ENCODE data around the gene CDH23.

CDH23 gene

GRCh38 chr10:71772832-71773220, 376.1 kb downstream of the CDH23 start:
- ATAC-seq (ENCODE audit: low read depth): peak; percentile 1; the same call in 2 of the 3 replicates
- peaks cover 38% of the 10 kb centered on the region for H3K4me1 ChIP-seq (ENCODE audit: insufficient read depth, poor library complexity, severe bottlenecking)
- no peaks in the 10 kb centered on the region for H3K9me3 ChIP-seq (ENCODE audit: severe bottlenecking)
- DNase-seq (ENCODE audit: low spot score): no peak
- H3K4me3 ChIP-seq (ENCODE audit: severe bottlenecking): peak overlapping the region; percentile 36
- peak overlapping the region; percentile 27 for H3K27ac ChIP-seq (ENCODE audit: poor library complexity, severe bottlenecking)
- no peaks in the 10 kb centered on the region for H3K36me3 ChIP-seq (ENCODE audit: low read depth)
- H3K27me3 ChIP-seq (ENCODE audit: insufficient read depth, poor library complexity, severe bottlenecking): no peaks in the 10 kb centered on the region
- TF ChIP-seq CTCF (IDR thresholded peaks at IDR 0.05; ENCODE audit: poor library complexity, severe bottlenecking): no peak

GRCh38 chr10:71773221-71773971, 376.7 kb downstream of the CDH23 start, which contains the start of gene VSIR:
Gene VSIR, minus strand, starts transcription at chr10:71773520. Its CDS starts 81 bp downstream, at chr10:71773439.
- H3K27me3 ChIP-seq (ENCODE audit: insufficient read depth, poor library complexity, severe bottlenecking): no peaks in the 10 kb centered on the region
- H3K4me1 ChIP-seq (ENCODE audit: insufficient read depth, poor library complexity, severe bottlenecking): peaks cover 32% of the 10 kb centered on the region
- no peaks in the 10 kb centered on the region for H3K9me3 ChIP-seq (ENCODE audit: severe bottlenecking)
- H3K27ac ChIP-seq (ENCODE audit: poor library complexity, severe bottlenecking): peak within 1 kb of the TSS; percentile 27
- no peaks in the 10 kb centered on the region for H3K36me3 ChIP-seq (ENCODE audit: low read depth)
- peak; percentile 87 for TF ChIP-seq CTCF (IDR thresholded peaks at IDR 0.05; ENCODE audit: poor library complexity, severe bottlenecking)
- peak within 1 kb of the TSS; percentile 36 for H3K4me3 ChIP-seq (ENCODE audit: severe bottlenecking)
- peak; percentile 62 for ATAC-seq (ENCODE audit: low read depth)
- DNase-seq (ENCODE audit: low spot score): no peak

GRCh38 chr10:71774916-71775702, 378.4 kb downstream of the CDH23 start:
- no peak overlapping the region for H3K4me3 ChIP-seq (ENCODE audit: severe bottlenecking)

GRCh38 chr10:71776481-71776925, 379.8 kb downstream of the CDH23 start:
- peaks cover 19% of the 10 kb centered on the region for H3K4me1 ChIP-seq (ENCODE audit: insufficient read depth, poor library complexity, severe bottlenecking)
- H3K27ac ChIP-seq (ENCODE audit: poor library complexity, severe bottlenecking): no peak overlapping the region
- no peaks in the 10 kb centered on the region for H3K27me3 ChIP-seq (ENCODE audit: insufficient read depth, poor library complexity, severe bottlenecking)
- TF ChIP-seq CTCF (IDR thresholded peaks at IDR 0.05; ENCODE audit: poor library complexity, severe bottlenecking): no peak
- no peak for ATAC-seq (ENCODE audit: low read depth)
- no peaks in the 10 kb centered on the region for H3K9me3 ChIP-seq (ENCODE audit: severe bottlenecking)
- no peak overlapping the region for H3K4me3 ChIP-seq (ENCODE audit: severe bottlenecking)
- H3K36me3 ChIP-seq (ENCODE audit: low read depth): no peaks in the 10 kb centered on the region
- no peak for DNase-seq (ENCODE audit: low spot score)

More at GRCh38 chr10:71774916-71775702, 378.4 kb downstream of the CDH23 start:
- Histone ChIP-seq H3K4me1 (ENCODE audit: insufficient read depth, poor library complexity, severe bottlenecking) (peaks cover 19% of the 10 kb centered on the region), H3K9me3 (ENCODE audit: severe bottlenecking) (no peaks in the 10 kb centered on the region), H3K27me3 (ENCODE audit: insufficient read depth, poor library complexity, severe bottlenecking) (no peaks in the 10 kb centered on the region), H3K36me3 (ENCODE audit: low read depth) (no peaks in the 10 kb centered on the region), H3K27ac (ENCODE audit: poor library complexity, severe bottlenecking) (no peak overlapping the region)
- DNase-seq (ENCODE audit: low spot score): no peak
- TF ChIP-seq CTCF (IDR thresholded peaks at IDR 0.05; ENCODE audit: poor library complexity, severe bottlenecking): no peak
- no peak for ATAC-seq (ENCODE audit: low read depth)
